ENCODE measurements around the gene RAB40C. TPM values are rescaled to one million over a fixed set of nuclear protein-coding genes. Genes with fewer than 3 reads are reported as not detected.

RAB40C gene
- total and polyA plus RNA-seq, 10 of the 15 experiments (the other 5 are each of a cell fraction or from before 2014, with no cell fraction given) = 0.06 to 12.8 (median 4.6) TPM

DNA sequence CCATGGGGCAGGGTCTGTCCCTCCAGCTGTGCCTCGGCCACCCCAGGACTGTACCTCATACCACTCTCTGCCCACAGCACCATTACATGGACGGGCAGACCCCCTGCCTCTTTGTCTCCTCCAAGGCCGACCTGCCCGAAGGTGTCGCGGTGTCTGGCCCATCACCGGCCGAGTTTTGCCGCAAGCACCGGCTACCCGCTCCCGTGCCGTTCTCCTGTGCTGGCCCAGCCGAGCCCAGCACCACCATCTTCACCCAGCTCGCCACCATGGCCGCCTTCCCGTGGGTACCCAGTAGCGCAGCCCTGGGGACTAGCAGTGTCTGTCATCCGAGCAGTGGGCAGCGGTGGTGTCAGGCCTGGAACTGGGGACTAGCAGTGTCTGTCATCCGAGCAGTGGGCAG is 83.0 kb downstream of the RAB40C start:
- SMC1A ChIA-PET (ENCODE audit: uncharacterized antibody, unreplicated experiment) = no interaction called here
- H3K9me3 ChIP-seq (replicated peaks; ENCODE audit: control insufficient read depth, insufficient read depth, low read length) = no peaks in the 10 kb centered on the region
- TF ChIP-seq RAD21 (IDR thresholded peaks at IDR 0.05; ENCODE audit: insufficient read depth, low read depth, low read length) = no peak
- TF ChIP-seq ZNF274 (IDR thresholded peaks at IDR 0.05; ENCODE audit: insufficient read depth, insufficient read length) = no peak
- TF ChIP-seq CREM (IDR thresholded peaks at IDR 0.05; ENCODE audit: low read depth) = no peak
- no peak for TF ChIP-seq TARDBP (IDR thresholded peaks at IDR 0.05; ENCODE audit: borderline replicate concordance)
- TF ChIP-seq, protein P1, sequence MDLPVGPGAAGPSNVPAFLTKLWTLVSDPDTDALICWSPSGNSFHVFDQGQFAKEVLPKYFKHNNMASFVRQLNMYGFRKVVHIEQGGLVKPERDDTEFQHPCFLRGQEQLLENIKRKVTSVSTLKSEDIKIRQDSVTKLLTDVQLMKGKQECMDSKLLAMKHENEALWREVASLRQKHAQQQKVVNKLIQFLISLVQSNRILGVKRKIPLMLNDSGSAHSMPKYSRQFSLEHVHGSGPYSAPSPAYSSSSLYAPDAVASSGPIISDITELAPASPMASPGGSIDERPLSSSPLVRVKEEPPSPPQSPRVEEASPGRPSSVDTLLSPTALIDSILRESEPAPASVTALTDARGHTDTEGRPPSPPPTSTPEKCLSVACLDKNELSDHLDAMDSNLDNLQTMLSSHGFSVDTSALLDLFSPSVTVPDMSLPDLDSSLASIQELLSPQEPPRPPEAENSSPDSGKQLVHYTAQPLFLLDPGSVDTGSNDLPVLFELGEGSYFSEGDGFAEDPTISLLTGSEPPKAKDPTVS (IDR thresholded peaks at IDR 0.05; ENCODE audit: low read depth, low read length) = no peak
- TF ChIP-seq SIN3A (IDR thresholded peaks at IDR 0.05; ENCODE audit: low read depth, low read length) = no peak
- peaks cover 16% of the 10 kb centered on the region for H3K79me2 ChIP-seq (ENCODE audit: control insufficient read depth, insufficient read depth, low read length)
- no peak overlapping the region for H3K27ac ChIP-seq (ENCODE audit: control insufficient read depth, insufficient read depth)
- 97% methylated on average over 21 of the region's 21 CpGs for WGBS (ENCODE audit: insufficient coverage, insufficient replicate concordance, low lambda C conversion rate, missing lambda C conversion rate)
- no peak for DNase-seq (ENCODE audit: low read depth, low spot score)
- no peak overlapping the region for H3K4me3 ChIP-seq
- H3K9ac ChIP-seq (ENCODE audit: control insufficient read depth, insufficient read depth, low read length) = no peak overlapping the region
- CTCF ChIA-PET = no interaction called here
- POLR2A ChIA-PET = interaction anchor here (0.5 kb wide), 1 partner anchor 378 kb away, joined by 3 read pairs; no protein-coding TSS in a partner anchor
- no peak for FAIRE-seq
- no peaks in the 10 kb centered on the region; the same call in 1 of the 2 replicates for H4K20me1 ChIP-seq (ENCODE audit: control insufficient read depth, insufficient read depth)
- in situ Hi-C loops (cut with MboI) = no loop called here
- RAD21 ChIA-PET (ENCODE audit: unreplicated experiment) = no interaction called here
- no TSS peak for BruUV-seq (replicated peaks)
- no peaks in the 10 kb centered on the region for H3K27me3 ChIP-seq (replicated peaks in 1 of 2; ENCODE audit: control insufficient read depth in 2 of 2, insufficient read depth in 2 of 2, low read length in 1 of 2)
- H3K36me3 ChIP-seq (ENCODE audit: control insufficient read depth in 2 of 2, insufficient read depth in 2 of 2, low read length in 1 of 2) = peaks cover 0 to 18% of the 10 kb centered on the region in 2 experiments; a peak in 3 of 4 replicates
- H3K4me1 ChIP-seq (ENCODE audit: control insufficient read depth, insufficient read depth, low read length) = no peaks in the 10 kb centered on the region
- intact Hi-C loops (cut with micrococcal nuclease; ENCODE audit: unreplicated experiment) = no loop called here
- H3K4me2 ChIP-seq (ENCODE audit: control insufficient read depth, insufficient read depth) = no peak overlapping the region
- ATAC-seq = no peak
- H2AFZ ChIP-seq (ENCODE audit: control insufficient read depth, low read depth, low read length) = no peak overlapping the region

DNA sequence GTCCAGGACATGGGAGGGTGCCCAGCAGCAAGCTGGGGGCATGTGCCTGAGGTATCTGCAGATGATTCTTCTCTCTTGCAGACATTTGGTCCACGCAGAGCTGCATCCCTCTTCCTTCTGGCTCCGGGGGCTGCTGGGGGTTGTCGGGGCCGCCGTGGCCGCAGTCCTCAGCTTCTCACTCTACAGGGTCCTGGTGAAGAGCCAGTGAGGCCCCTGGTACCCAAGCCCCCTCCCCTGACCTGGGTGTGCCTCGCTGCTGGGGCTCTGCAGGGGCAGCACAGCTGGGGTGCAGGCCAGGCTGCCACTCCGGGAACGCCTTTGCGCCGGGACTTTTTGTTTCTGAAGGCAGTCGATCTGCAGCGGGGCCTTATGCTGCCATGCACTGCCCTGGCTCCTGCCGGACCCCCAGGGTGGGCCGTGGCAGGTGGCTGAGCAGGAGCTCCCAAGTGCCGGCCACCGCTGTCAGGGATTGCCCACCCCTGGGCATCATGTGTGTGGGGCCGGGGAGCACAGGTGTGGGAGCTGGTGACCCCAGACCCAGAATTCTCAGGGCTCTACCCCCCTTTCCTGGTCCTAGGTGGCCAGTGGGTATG is 83.6 kb downstream of the RAB40C start:
- intact Hi-C loops (cut with micrococcal nuclease; ENCODE audit: unreplicated experiment) (no loop called here), in situ Hi-C loops (cut with MboI) (no loop called here)
- 94% methylated on average over 18 of the region's 18 CpGs for WGBS (ENCODE audit: insufficient coverage, insufficient replicate concordance, low lambda C conversion rate, missing lambda C conversion rate)
- no peak overlapping the region for H3K4me2 ChIP-seq (ENCODE audit: control insufficient read depth, insufficient read depth)
- ATAC-seq (no peak), FAIRE-seq (no peak), DNase-seq (ENCODE audit: low read depth, low spot score) (no peak)
- H2AFZ ChIP-seq (ENCODE audit: control insufficient read depth, low read depth, low read length) = no peak overlapping the region
- H3K36me3 ChIP-seq (ENCODE audit: control insufficient read depth in 2 of 2, insufficient read depth in 2 of 2, low read length in 1 of 2) = peaks cover 0 to 18% of the 10 kb centered on the region in 2 experiments; a peak in 3 of 4 replicates
- H3K27me3 ChIP-seq (replicated peaks in 1 of 2; ENCODE audit: control insufficient read depth in 2 of 2, insufficient read depth in 2 of 2, low read length in 1 of 2) = no peaks in the 10 kb centered on the region
- POLR2A ChIA-PET = interaction anchor here (0.5 kb wide), 1 partner anchor 379 kb away, joined by 3 read pairs; no protein-coding TSS in a partner anchor
- H3K4me3 ChIP-seq = no peak overlapping the region
- H4K20me1 ChIP-seq (ENCODE audit: control insufficient read depth, insufficient read depth) = no peaks in the 10 kb centered on the region; the same call in 1 of the 2 replicates
- no TSS peak for BruUV-seq (replicated peaks)
- H3K9me3 ChIP-seq (replicated peaks; ENCODE audit: control insufficient read depth, insufficient read depth, low read length) = no peaks in the 10 kb centered on the region
- no peaks in the 10 kb centered on the region for H3K4me1 ChIP-seq (ENCODE audit: control insufficient read depth, insufficient read depth, low read length)
- RAD21 ChIA-PET (ENCODE audit: unreplicated experiment) = no interaction called here
- no peak overlapping the region for H3K27ac ChIP-seq (ENCODE audit: control insufficient read depth, insufficient read depth)
- SMC1A ChIA-PET (ENCODE audit: uncharacterized antibody, unreplicated experiment) = no interaction called here
- H3K9ac ChIP-seq (ENCODE audit: control insufficient read depth, insufficient read depth, low read length) = no peak overlapping the region
- CTCF ChIA-PET = no interaction called here
- H3K79me2 ChIP-seq (ENCODE audit: control insufficient read depth, insufficient read depth, low read length) = peaks cover 11% of the 10 kb centered on the region
- TF ChIP-seq HDAC2 (IDR thresholded peaks at IDR 0.05) = no peak
- TF ChIP-seq, protein P2, sequence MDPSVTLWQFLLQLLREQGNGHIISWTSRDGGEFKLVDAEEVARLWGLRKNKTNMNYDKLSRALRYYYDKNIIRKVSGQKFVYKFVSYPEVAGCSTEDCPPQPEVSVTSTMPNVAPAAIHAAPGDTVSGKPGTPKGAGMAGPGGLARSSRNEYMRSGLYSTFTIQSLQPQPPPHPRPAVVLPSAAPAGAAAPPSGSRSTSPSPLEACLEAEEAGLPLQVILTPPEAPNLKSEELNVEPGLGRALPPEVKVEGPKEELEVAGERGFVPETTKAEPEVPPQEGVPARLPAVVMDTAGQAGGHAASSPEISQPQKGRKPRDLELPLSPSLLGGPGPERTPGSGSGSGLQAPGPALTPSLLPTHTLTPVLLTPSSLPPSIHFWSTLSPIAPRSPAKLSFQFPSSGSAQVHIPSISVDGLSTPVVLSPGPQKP (IDR thresholded peaks at IDR 0.05; ENCODE audit: low read depth, low read length) = no peak
- no peak for TF ChIP-seq RCOR1 (conservative IDR thresholded peaks at IDR 0.05; ENCODE audit: low read depth, low read length)
- TF ChIP-seq, protein P3, sequence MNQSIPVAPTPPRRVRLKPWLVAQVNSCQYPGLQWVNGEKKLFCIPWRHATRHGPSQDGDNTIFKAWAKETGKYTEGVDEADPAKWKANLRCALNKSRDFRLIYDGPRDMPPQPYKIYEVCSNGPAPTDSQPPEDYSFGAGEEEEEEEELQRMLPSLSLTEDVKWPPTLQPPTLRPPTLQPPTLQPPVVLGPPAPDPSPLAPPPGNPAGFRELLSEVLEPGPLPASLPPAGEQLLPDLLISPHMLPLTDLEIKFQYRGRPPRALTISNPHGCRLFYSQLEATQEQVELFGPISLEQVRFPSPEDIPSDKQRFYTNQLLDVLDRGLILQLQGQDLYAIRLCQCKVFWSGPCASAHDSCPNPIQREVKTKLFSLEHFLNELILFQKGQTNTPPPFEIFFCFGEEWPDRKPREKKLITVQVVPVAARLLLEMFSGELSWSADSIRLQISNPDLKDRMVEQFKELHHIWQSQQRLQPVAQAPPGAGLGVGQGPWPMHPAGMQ (IDR thresholded peaks at IDR 0.05; ENCODE audit: borderline replicate concordance) = no peak
- TF ChIP-seq, protein P4, sequence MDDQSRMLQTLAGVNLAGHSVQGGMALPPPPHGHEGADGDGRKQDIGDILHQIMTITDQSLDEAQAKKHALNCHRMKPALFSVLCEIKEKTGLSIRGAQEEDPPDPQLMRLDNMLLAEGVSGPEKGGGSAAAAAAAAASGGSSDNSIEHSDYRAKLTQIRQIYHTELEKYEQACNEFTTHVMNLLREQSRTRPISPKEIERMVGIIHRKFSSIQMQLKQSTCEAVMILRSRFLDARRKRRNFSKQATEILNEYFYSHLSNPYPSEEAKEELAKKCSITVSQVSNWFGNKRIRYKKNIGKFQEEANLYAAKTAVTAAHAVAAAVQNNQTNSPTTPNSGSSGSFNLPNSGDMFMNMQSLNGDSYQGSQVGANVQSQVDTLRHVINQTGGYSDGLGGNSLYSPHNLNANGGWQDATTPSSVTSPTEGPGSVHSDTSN (IDR thresholded peaks at IDR 0.05; ENCODE audit: insufficient replicate concordance, low read depth, low read length) = no peak
- TF ChIP-seq MTA3 (IDR thresholded peaks at IDR 0.05; ENCODE audit: borderline replicate concordance, low read length) = no peak
- TF ChIP-seq EGR1 (IDR thresholded peaks at IDR 0.05; ENCODE audit: borderline replicate concordance in 1 of 2, low read depth in 2 of 2, low read length in 2 of 2) = no peak
